Measurements from ENCODE around the gene GSTM5. TPM values are rescaled to one million over a fixed set of nuclear protein-coding genes. Genes with fewer than 3 reads are reported as not detected.

GSTM5 gene
- total RNA-seq, 1 donor from 2014 or later: 0.04 TPM

GRCh38 chr1:109719337-109719837 lies 7.3 kb downstream of the GSTM5 start:
- POLR2A ChIA-PET: no interaction called here
- H3K27ac Mint-ChIP-seq: no peak overlapping the region
- intact Hi-C loops (cut with micrococcal nuclease): no loop called here
- no peaks in the 10 kb centered on the region for H3K9me3 Mint-ChIP-seq
- no peak overlapping the region for H3K4me3 Mint-ChIP-seq
- H3K27me3 Mint-ChIP-seq: peaks cover 10% of the 10 kb centered on the region
- CTCF ChIA-PET: interaction anchor here (1.3 kb wide), 1 partner anchor 79 kb away, joined by 3 read pairs; no protein-coding TSS in a partner anchor
- ATAC-seq (ENCODE audit: low read depth) (no peak), DNase-seq (no peak)
- TF ChIP-seq CTCF (IDR thresholded peaks at IDR 0.05): no peak
- H3K36me3 Mint-ChIP-seq (ENCODE audit: low read depth): no peaks in the 10 kb centered on the region
- no peaks in the 10 kb centered on the region for H3K4me1 Mint-ChIP-seq

GRCh38 chr1:109721042-109721441 lies 9.0 kb downstream of the GSTM5 start:
- ATAC-seq (ENCODE audit: low read depth) (no peak), DNase-seq (no peak)
- no peaks in the 10 kb centered on the region for H3K4me1 Mint-ChIP-seq
- H3K4me3 Mint-ChIP-seq: no peak overlapping the region
- H3K36me3 Mint-ChIP-seq (ENCODE audit: low read depth): no peaks in the 10 kb centered on the region
- intact Hi-C loops (cut with micrococcal nuclease): no loop called here
- H3K27me3 Mint-ChIP-seq: peaks cover 9% of the 10 kb centered on the region
- CTCF ChIA-PET: no interaction called here
- POLR2A ChIA-PET: no interaction called here
- no peak for TF ChIP-seq CTCF (IDR thresholded peaks at IDR 0.05)
- no peak overlapping the region for H3K27ac Mint-ChIP-seq
- no peaks in the 10 kb centered on the region for H3K9me3 Mint-ChIP-seq

GRCh38 chr1:109721971-109722370 lies 9.9 kb downstream of the GSTM5 start:
- Mint-ChIP-seq H3K27ac (no peak overlapping the region), H3K36me3 (ENCODE audit: low read depth) (no peaks in the 10 kb centered on the region), H3K9me3 (no peaks in the 10 kb centered on the region), H3K4me1 (no peaks in the 10 kb centered on the region), H3K27me3 (peaks cover 8% of the 10 kb centered on the region), H3K4me3 (no peak overlapping the region)
- TF ChIP-seq CTCF (IDR thresholded peaks at IDR 0.05): no peak
- no peak for DNase-seq
- POLR2A ChIA-PET: no interaction called here
- ATAC-seq (ENCODE audit: low read depth): no peak
- CTCF ChIA-PET: no interaction called here
- intact Hi-C loops (cut with micrococcal nuclease): no loop called here

GRCh38 chr1:109722908-109723691 lies 11.0 kb downstream of the GSTM5 start:
- H3K9me3 Mint-ChIP-seq: no peaks in the 10 kb centered on the region
- DNase-seq: no peak
- H3K4me1 Mint-ChIP-seq: no peaks in the 10 kb centered on the region
- ChIA-PET POLR2A (no interaction called here), CTCF (no interaction called here)
- no peak for ATAC-seq (ENCODE audit: low read depth)
- no peaks in the 10 kb centered on the region for H3K36me3 Mint-ChIP-seq (ENCODE audit: low read depth)
- no peak for TF ChIP-seq CTCF (IDR thresholded peaks at IDR 0.05)
- peaks cover 8% of the 10 kb centered on the region for H3K27me3 Mint-ChIP-seq
- intact Hi-C loops (cut with micrococcal nuclease): no loop called here
- H3K4me3 Mint-ChIP-seq: no peak overlapping the region
- H3K27ac Mint-ChIP-seq: no peak overlapping the region

GRCh38 chr1:109724933-109725332 lies 12.9 kb downstream of the GSTM5 start:
- H3K4me3 Mint-ChIP-seq: no peak overlapping the region
- no peaks in the 10 kb centered on the region for H3K36me3 Mint-ChIP-seq (ENCODE audit: low read depth)
- no peak for TF ChIP-seq CTCF (IDR thresholded peaks at IDR 0.05)
- intact Hi-C loops (cut with micrococcal nuclease): no loop called here
- no peak for ATAC-seq (ENCODE audit: low read depth)
- CTCF ChIA-PET: no interaction called here
- H3K27me3 Mint-ChIP-seq: peaks cover 8% of the 10 kb centered on the region
- POLR2A ChIA-PET: no interaction called here
- no peaks in the 10 kb centered on the region for H3K9me3 Mint-ChIP-seq
- no peak overlapping the region for H3K27ac Mint-ChIP-seq
- DNase-seq: no peak
- H3K4me1 Mint-ChIP-seq: no peaks in the 10 kb centered on the region

Measured in activated B cell treated with CpG ODN at 0.5 μM for 24 hours (primary cell).